Astrocyte (in vitro differentiated cells and primary cell): Measurements from ENCODE around the gene CNTLN. TPM values are rescaled to one million over a fixed set of nuclear protein-coding genes. Genes with fewer than 3 reads are reported as not detected.

Experiments
- DNase-seq: peaks from one replicate; pipeline ENCODE4 v3.0.0-alpha.2; 2010; ENCODE audit warnings: low read depth
- FAIRE-seq: peaks from 2 replicates; lab custom pipeline; 2011; peaks lifted over from hg19 to GRCh38; lab: Jason Lieb, UNC
- H2AFZ ChIP-seq: 2 replicates; pipeline ENCODE4 v1.6.0; 2012; ENCODE audit warnings: low read depth, low read length, inconsistent platforms
- H3K27ac ChIP-seq: 2 replicates; pipeline ENCODE4 v1.5.1; 2011; ENCODE audit warnings: low read depth, low read length, inconsistent platforms
- H3K27me3 ChIP-seq: 2 replicates; pipeline ENCODE4 v1.6.0; 2011; ENCODE audit warnings: low read length, inconsistent platforms; ENCODE audit not compliant: insufficient read depth
- H3K36me3 ChIP-seq: 2 replicates; pipeline ENCODE4 v1.5.1; 2011; ENCODE audit warnings: low read length, inconsistent platforms; ENCODE audit not compliant: insufficient read depth
- H3K4me1 ChIP-seq: 2 replicates; pipeline ENCODE4 v1.5.1; 2011; ENCODE audit warnings: low read length, inconsistent platforms; ENCODE audit not compliant: insufficient read depth
- H3K4me2 ChIP-seq: 2 replicates; pipeline ENCODE4 v1.6.0; 2012; ENCODE audit warnings: low read length, inconsistent platforms
- H3K4me3 ChIP-seq: 2 replicates; pipeline ENCODE4 v1.5.1; 2011; ENCODE audit warnings: low read depth, mild to moderate bottlenecking, low read length, inconsistent platforms; ENCODE audit not compliant: insufficient read depth
- H3K79me2 ChIP-seq: 2 replicates; pipeline ENCODE4 v1.6.0; 2012; ENCODE audit warnings: mild to moderate bottlenecking, low read length, inconsistent platforms; ENCODE audit not compliant: insufficient read depth
- H3K9ac ChIP-seq: 2 replicates; pipeline ENCODE4 v1.6.0; 2012; ENCODE audit warnings: mild to moderate bottlenecking, low read length, inconsistent platforms
- H3K9me3 ChIP-seq: 2 replicates; pipeline ENCODE4 v1.5.1; 2012; ENCODE audit warnings: low read depth, mild to moderate bottlenecking, low read length, inconsistent platforms; ENCODE audit not compliant: insufficient read depth
- H4K20me1 ChIP-seq: 2 replicates; pipeline ENCODE4 v1.6.0; 2012; ENCODE audit warnings: low read length, inconsistent platforms; ENCODE audit not compliant: insufficient read depth
- H3K27ac Mint-ChIP-seq: one replicate; pipeline ENCODE4 v1.8.0; 2021; ENCODE audit warnings: mild to moderate bottlenecking, mixed read lengths; ENCODE audit not compliant: unreplicated experiment
- H3K27me3 Mint-ChIP-seq: one replicate; pipeline ENCODE4 v1.8.0; 2021; ENCODE audit warnings: low read depth, mixed read lengths; ENCODE audit not compliant: unreplicated experiment
- H3K36me3 Mint-ChIP-seq: one replicate; pipeline ENCODE4 v1.8.0; 2021; ENCODE audit warnings: low read depth, mixed read lengths; ENCODE audit not compliant: unreplicated experiment
- H3K4me1 Mint-ChIP-seq: one replicate; pipeline ENCODE4 v1.8.0; 2021; ENCODE audit warnings: low read depth, mixed read lengths; ENCODE audit not compliant: unreplicated experiment
- H3K4me3 Mint-ChIP-seq: one replicate; pipeline ENCODE4 v1.8.0; 2021; ENCODE audit warnings: mild to moderate bottlenecking, moderate library complexity, mixed read lengths; ENCODE audit not compliant: unreplicated experiment
- H3K9me3 Mint-ChIP-seq: one replicate; pipeline ENCODE4 v1.8.0; 2021; ENCODE audit warnings: mild to moderate bottlenecking, mixed read lengths; ENCODE audit not compliant: unreplicated experiment
- EZH2 ChIP-seq: IDR thresholded peaks from 2 replicates; pipeline ENCODE4 v1.6.1; 2012; ENCODE audit warnings: mild to moderate bottlenecking, low read length, inconsistent platforms; ENCODE audit not compliant: insufficient read depth
- total RNA-seq: library from RNA; stranded (reverse); gene quantifications from 2 replicates; pipeline ENCODE4 v1.2.1, GENCODE V29; 2021
- TF ChIP-seq, protein P1 (sequence below): IDR thresholded peaks from 2 replicates; pipeline ENCODE4 v1.5.1; 2011; ENCODE audit warnings: low read depth, mild to moderate bottlenecking, inconsistent platforms, low read length, moderate library complexity; ENCODE audit not compliant: insufficient read depth

Gene CNTLN
- total RNA-seq, 1 donor from 2014 or later = 4.4 TPM

DNA sequence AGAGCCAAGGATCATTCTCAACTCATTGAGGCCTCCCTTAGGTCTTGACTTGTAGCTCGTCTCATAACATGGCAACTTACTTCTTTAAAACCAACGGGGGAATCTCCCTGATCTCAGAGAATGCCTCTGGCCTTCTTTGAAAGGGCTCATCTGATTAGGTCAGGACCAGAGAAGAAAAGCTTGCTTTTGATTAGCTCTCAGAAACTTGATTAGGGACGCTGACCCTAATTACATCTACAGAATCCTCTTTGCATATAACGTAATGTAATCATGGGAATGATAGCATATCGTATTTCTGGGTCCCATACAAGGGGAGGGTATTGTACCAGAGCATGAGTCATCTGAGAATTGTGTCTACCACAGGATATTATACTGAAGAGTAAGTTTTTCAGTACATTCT lies 318.9 kb downstream of the CNTLN start:
- no peaks in the 10 kb centered on the region for H3K9me3 ChIP-seq
- no peaks in the 10 kb centered on the region for H3K79me2 ChIP-seq
- H3K4me3 ChIP-seq = no peak overlapping the region
- peak; percentile 6 for DNase-seq
- no peak overlapping the region for H3K9ac ChIP-seq
- Mint-ChIP-seq H3K4me3 (no peak overlapping the region), H3K4me1 (peaks cover 4% of the 10 kb centered on the region), H3K27ac (no peak overlapping the region), H3K27me3 (no peaks in the 10 kb centered on the region), H3K9me3 (peaks cover 2% of the 10 kb centered on the region), H3K36me3 (no peaks in the 10 kb centered on the region)
- H4K20me1 ChIP-seq = no peaks in the 10 kb centered on the region
- H3K27me3 ChIP-seq = no peaks in the 10 kb centered on the region
- no peaks in the 10 kb centered on the region for H3K4me1 ChIP-seq
- no peak overlapping the region for H3K4me2 ChIP-seq
- TF ChIP-seq EZH2 = no peak
- TF ChIP-seq, protein P1, sequence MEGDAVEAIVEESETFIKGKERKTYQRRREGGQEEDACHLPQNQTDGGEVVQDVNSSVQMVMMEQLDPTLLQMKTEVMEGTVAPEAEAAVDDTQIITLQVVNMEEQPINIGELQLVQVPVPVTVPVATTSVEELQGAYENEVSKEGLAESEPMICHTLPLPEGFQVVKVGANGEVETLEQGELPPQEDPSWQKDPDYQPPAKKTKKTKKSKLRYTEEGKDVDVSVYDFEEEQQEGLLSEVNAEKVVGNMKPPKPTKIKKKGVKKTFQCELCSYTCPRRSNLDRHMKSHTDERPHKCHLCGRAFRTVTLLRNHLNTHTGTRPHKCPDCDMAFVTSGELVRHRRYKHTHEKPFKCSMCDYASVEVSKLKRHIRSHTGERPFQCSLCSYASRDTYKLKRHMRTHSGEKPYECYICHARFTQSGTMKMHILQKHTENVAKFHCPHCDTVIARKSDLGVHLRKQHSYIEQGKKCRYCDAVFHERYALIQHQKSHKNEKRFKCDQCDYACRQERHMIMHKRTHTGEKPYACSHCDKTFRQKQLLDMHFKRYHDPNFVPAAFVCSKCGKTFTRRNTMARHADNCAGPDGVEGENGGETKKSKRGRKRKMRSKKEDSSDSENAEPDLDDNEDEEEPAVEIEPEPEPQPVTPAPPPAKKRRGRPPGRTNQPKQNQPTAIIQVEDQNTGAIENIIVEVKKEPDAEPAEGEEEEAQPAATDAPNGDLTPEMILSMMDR = no peak
- no peak for FAIRE-seq
- H2AFZ ChIP-seq = no peak overlapping the region
- no peaks in the 10 kb centered on the region for H3K36me3 ChIP-seq
- H3K27ac ChIP-seq = no peak overlapping the region

DNA sequence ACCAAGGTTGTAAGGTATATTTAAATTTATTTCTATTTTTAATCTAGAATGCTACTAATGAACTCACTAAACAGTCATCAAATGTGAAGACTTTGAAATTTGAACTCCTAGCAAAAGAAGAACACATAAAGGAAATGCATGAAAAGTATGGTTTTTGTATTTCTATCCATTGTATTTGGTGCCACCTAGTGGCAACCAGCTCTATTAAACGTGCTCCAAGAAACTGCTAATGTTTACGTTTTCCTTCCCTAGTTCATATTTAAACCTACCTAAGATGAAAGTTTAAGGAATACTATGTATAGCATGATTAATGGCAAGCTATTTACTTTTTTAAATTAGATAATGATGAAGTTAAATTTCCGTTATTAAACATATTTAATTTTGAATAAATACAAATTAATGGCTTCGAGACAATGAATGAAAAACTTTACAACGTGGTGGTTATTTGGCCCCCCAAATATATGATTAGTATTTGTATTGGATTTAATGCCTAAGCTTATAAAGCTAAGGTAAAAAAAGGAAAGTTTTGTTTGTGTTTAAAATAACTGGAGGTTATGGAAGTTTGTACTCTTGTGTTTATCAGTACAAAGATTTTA lies 328.1 kb downstream of the CNTLN start:
- peak; percentile 16 for DNase-seq
- Histone ChIP-seq H3K4me1 (no peaks in the 10 kb centered on the region), H3K4me2 (no peak overlapping the region), H3K4me3 (no peak overlapping the region), H2AFZ (no peak overlapping the region), H3K27me3 (no peaks in the 10 kb centered on the region), H3K36me3 (no peaks in the 10 kb centered on the region), H3K9ac (no peak overlapping the region), H3K27ac (no peak overlapping the region), H3K9me3 (no peaks in the 10 kb centered on the region), H3K79me2 (no peaks in the 10 kb centered on the region), H4K20me1 (no peaks in the 10 kb centered on the region)
- no peak for TF ChIP-seq EZH2
- TF ChIP-seq, protein P1 = peak; percentile 75
- H3K27me3 Mint-ChIP-seq = no peaks in the 10 kb centered on the region
- H3K4me1 Mint-ChIP-seq = peaks cover 7% of the 10 kb centered on the region
- FAIRE-seq = no peak
- H3K36me3 Mint-ChIP-seq = no peaks in the 10 kb centered on the region
- H3K9me3 Mint-ChIP-seq = no peaks in the 10 kb centered on the region
- H3K27ac Mint-ChIP-seq = no peak overlapping the region
- H3K4me3 Mint-ChIP-seq = no peak overlapping the region

DNA sequence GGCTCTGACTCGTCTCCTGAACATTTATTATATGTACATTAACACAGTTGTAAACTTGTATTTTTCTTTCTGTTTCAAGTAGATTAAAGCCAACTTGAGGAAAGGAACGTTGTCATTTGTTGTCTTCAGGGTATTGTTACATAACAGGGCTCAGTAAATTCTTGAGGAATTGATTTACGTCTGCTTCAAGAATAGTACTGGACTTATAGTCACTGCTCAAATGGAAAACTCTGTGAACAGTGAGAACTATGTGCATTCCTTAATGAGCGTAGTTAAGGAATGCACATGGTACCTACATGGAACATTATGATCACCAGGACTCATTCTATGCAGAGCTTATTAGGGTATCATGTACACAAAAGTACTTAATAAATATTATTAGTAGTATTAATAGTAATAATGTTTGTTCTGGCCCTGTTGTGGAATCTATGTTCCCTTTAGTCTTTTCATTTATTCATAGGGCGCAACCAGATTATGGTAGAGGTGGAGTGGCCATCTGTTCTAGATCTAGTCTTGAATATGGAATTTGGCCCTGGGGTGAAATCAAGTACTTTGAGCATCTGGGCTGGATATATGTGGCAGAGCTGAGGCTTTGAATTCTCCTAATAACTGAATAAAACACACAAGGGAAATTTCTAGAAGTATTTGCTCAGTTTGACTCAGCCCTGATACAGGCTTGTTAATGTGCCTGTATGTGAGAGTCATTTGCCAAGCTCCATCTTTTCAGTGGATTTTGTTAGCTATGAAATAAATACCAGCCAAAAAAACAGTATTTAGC lies 335.4 kb downstream of the CNTLN start:
- Mint-ChIP-seq H3K4me1 (no peaks in the 10 kb centered on the region), H3K9me3 (no peaks in the 10 kb centered on the region)
- no peak for FAIRE-seq

More for the DNA sequence above, 335.4 kb downstream of the CNTLN start:
- Histone ChIP-seq H3K4me1 (no peaks in the 10 kb centered on the region), H2AFZ (no peak overlapping the region), H3K36me3 (no peaks in the 10 kb centered on the region), H3K27me3 (no peaks in the 10 kb centered on the region), H3K9me3 (no peaks in the 10 kb centered on the region), H3K9ac (no peak overlapping the region), H3K27ac (no peak overlapping the region), H3K4me2 (no peak overlapping the region), H4K20me1 (no peaks in the 10 kb centered on the region), H3K79me2 (no peaks in the 10 kb centered on the region), H3K4me3 (no peak overlapping the region)
- Mint-ChIP-seq H3K27me3 (no peaks in the 10 kb centered on the region), H3K36me3 (no peaks in the 10 kb centered on the region), H3K4me3 (no peak overlapping the region), H3K27ac (no peak overlapping the region)
- no peak for DNase-seq
- TF ChIP-seq EZH2 = no peak
- TF ChIP-seq, protein P1 = no peak
